CD4-positive, alpha-beta T cell treated with Interleukin-12 subunit alpha and Interleukin-12 subunit beta, for 1 hour (primary cell): ENCODE data around the gene FOXN1.
"Not testable (repeated sequence)": the region's sequence is repeated elsewhere in the genome, so short reads cannot be mapped to it uniquely, and the experiment has no call there.

ENCODE experiments used
- DNase-seq: peaks from one replicate; pipeline ENCODE4 v3.0.0-alpha.2; 2020

The FOXN1 gene

DNA sequence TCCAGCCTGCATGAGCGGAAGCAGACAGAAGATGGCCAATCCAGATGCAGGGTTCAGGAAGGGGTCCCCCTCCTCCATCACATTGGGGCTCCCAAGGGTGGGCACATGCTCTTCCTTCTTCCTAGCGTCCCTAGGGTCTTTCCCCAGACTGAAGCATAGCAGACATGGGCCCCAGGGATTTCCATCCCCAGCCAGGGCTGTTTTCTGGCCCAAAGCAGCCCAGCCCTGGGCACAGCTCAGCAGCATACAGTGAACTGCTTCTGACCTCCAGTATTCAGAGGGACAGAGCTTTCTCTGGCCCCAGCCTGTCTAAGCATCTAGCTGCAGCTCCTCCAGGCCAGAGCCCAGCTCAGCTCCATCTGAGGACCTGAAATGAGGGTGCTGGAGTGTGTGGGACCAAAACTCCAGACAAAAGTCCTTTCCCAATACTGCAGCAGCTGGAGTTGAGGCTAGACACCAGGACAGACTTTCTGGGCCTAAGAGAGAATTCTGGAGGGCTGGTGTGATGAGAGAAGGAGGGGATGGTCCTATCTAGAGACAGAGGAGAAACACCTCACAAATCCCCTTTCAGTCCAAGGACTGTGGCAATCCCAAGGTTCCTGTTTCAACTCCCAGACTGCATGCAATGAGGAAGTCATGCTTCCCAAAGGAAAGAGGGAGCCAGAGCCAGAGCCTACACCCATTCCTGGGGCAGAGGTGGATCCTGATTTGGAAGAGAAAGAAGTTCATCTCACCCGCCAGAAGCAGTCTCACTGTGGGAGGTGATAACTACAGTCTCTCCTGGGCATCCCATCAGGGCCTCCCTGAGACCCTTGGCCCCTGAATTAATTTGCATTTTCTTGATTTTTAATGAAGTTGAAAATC lies 4.5 kb upstream of the FOXN1 start:
- DNase-seq: no peak

DNA sequence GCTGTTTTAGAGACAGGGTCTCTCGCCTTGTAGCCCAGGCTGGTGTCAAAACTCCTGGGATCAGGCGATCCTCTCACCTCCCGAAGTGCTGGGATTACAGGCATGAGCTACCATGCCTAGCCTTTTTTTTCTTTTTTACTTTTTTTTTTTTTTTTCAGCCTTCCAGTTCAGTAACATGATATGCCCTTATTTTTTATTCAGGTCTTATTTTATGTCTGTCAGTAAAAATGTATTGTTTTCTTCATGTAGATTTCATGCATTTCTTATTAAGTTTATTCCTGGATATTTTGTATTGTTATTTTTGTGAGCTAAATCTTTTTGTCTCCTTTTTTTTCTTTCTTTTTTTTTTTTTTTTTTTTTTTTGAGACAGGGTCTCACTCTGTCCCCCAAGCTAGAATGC lies 2.7 kb upstream of the FOXN1 start:
- DNase-seq: no peak

DNA sequence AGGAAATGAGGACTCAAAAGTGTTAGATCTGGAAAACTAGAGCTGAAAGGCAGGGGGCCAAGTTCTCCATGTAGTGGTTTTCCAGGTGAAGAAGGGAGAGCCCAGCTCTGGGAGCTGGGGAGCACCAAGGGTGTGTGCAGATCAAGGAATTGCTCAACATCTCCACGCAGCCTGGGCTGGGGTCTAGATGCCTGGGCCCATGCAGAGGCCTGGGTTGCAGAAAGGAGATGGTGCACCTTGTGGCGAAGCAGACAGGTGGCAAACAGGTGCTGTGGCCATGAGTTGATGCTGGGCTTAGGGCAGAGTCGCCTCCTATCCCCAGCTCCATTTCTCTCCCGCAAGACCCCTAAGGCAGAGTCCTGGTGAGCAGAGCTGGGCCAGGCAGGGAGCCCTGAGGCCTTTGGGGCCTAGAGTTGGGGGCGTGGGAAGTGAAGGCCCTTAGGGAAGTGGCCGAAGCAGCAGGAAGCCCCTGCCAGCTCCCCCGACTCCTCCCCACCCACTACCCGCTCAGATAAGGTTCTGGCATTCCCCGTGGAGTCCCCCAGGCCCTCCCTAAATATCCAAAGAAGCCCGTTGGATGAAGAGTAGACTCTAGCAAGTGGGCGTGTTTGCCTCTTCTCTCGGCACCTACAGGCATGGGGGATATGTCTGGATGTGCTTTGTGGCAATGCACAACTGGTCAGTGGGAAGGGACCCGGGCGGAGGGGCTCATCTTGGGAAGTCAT lies 777 bp downstream of the FOXN1 start:
- DNase-seq: no peak

DNA sequence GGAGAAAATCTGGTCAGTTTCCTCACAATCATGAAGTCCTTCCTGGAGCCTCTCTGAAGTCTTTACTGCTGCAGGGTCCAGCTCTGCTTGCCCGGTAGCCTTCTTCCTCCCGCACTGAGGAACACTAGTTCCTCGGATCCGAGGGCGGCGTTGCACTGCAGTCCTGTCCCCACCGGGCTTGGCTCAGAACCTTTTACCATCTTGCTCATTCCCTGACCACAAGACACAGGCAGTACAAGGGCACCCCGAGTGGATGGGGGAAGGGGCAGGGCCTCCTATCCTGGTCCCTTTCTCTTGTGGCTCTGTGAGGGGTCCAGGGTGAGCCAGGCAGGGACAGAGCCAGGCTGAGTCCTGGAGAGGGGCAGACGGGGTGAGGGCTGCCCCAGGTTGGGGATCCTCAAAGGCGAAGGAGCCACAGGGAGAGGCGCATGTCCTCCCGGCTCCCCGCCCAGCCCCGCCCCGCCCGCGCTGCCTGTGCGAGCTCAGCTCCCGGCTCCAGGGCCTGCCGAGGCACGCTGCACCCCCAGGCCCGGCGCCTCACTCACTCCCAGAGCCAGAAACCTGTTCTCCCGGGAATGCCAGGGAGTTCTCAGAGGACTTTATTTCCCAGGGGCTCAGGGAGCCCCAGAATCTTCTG lies 1.5 kb downstream of the FOXN1 start:
- DNase-seq: no peak

DNA sequence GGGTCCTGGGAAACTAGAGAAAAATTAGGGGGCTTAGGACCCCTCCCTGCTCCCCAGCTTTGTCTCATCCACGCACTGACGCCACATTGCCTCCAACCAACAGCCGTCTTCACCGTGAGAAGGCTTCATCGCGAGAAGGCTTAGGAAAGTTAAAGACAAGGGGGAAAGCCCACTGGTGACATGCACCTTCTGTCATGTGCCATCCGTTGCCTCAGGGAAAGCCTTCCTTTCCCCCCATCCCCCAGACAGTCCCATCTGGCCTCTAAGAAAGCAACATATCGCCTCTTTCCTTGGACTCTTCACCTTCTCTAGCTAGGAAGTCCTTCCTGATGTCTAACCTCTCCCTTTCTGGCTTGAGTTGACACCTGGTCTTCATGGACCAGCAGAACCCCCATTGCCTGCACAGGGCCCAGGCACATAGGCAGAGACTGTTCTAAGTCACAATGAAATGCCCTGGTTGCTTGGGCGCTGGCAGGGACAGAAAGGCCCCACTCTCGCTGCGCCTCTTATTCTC lies 2.1 kb downstream of the FOXN1 start:
- no peak for DNase-seq

DNA sequence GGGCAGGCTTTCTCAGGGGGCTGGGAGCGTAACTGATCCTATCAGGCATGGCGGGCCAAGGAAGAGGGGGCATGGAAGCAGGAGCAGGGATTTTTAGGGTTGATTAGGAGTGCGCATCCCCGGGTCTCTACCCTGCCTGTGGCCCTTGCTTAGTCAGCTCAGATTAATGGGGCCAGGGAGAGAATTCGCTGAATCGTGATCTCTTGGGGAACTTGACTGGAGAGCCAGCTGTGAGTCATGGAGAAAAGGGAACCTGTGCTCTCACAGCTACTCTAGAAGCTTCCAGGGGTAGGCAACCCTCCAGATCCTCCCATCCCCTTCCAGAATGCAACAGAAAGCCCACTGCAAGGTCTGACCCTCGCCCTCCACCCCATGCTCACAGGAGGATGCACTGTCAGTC lies 3.6 kb downstream of the FOXN1 start:
- DNase-seq: no peak

DNA sequence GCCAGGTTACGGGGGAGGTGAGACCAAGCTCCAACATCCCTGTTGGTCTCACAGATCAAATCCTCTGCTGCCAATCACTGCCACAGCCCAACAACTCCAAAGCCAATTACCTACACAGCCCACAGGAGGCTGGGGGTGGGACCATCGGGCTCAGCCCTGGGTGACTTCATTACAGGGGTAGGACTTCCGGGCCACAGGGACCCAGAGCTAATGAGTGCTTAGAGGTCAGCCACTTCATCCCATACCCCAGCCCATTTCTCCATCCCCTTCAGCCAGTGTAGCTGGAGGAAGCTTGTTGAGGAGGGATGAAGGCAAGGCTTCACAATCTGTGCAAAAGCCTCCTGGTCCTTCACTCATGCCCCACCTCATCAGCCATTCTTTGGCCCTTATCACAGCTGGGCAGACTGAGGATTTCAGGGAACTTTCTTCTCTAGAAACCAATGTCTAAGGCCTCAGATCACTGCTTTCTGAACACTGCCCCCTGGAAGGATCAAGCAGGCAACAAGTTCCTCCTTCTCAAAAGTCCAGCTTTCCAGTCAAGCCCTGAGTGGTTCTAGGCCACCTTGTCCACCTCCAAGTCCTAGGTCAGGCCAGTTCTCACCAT lies 5.8 kb downstream of the FOXN1 start:
- DNase-seq: no peak

DNA sequence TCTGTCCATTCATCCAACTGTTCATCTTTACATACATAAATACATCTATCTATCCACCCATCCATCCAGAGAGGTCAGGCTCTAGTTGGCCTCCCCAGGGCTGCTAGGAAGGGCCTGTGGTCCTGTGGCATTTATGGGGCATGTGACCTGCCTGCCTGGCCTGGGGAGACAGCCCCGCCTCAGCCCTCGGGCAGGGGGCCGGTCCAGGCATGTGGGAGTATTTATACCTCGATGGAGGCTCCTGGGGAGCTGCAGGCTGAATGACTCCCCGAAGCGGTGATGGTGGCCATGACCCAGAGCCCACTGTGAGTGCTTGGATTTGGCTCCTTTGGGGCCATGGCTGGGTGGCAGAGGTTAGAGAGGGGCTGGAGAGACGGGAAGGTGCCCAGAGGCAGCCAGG lies 7.3 kb downstream of the FOXN1 start:
- DNase-seq: no peak

DNA sequence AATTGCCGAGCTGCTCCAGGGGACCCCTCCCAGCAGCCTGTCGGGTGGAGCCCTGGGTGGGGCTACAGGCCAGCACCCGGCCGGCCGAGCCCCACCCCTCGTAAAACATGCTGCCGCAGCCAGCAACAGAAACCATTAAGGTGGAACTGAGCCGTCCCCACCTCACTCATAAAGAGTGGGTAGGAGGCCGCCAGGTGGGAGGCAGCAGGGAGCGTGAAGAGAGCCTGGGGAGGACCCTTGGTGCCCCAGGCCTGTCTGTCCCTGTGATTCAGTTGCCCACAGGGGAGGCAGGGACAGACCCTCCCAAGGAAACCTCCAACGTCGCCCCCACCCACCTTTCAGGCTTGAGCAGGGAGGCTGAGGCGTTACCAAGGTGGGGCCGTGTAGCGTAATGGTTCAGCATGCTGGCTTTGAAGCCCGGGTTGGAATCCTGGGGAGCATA lies 8.4 kb downstream of the FOXN1 start:
- DNase-seq: no peak

DNA sequence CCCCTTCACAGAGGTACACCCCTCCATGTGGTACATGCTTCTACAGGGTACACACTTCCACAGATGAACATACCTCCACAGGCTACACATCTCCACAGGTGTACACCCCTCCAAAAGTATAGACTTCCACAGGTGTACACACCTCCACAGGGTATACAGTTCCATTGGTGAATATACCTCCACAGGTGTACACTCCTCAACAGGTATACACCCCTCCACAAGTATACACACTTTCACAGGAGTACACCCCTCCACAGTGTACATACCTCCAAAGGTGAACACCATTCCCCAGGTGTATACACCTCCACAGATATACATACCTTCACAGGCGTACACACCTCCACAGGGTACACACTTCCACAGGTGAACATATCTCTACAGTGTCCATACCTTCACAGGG lies 9.4 kb downstream of the FOXN1 start:
- no peak for DNase-seq

DNA sequence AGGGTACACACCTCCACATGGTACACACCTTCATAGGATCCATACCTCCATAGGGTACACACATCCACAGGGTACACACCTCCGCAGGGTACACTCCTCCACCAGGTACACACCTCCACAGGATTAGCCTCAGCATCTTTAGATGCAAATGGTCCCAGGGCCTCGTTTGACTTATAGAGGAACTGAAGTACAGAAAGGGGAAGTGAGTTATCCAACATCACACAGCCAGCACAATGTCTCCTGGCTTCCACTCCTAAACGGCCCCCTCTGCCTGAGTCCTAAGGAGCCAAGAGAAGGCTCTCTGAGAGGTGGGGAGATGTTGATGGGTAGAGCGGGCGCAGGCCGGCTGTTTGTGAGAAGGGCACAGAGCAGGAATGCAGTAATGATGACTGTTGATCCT lies 12.0 kb downstream of the FOXN1 start:
- DNase-seq: no peak

DNA sequence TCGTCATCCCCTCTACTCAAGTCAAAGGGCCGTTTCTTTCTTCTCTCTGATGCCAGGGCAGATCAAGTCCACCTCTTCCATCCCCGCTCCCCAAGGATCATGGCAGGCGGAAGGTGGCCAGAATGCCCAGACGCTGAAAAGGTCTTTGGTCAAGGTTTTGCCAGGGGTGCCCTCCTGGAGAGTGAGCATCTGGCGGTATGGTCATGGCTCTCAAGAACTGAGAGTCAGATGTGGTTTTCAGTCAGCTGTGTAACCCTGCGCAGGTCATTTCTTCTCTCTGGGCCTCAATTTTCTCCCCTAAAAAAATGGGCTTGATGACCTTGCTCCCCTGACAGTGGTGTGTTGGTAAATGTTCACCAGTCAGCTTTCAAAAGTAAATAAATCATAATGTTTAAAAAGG lies 12.4 kb downstream of the FOXN1 start:
- no peak for DNase-seq

DNA sequence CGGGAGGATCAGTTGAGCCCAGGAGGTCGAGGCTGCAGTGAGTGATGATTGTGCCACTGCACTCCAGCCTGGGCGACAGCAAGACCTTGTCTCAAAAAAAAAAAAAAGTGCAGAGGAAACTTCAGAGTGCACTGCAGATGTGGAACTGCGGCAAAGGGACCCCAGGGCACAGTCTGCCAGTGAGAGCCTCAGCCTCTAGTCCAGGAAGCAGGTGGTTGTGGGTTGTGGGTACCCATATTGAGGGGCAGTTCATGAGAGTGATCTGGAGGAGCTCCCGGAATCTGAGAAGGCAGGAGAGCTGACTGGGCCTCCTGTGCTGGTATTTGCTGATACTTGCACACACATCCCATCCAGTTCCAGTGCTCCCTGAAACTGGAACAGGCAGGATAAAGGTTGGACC lies 13.1 kb downstream of the FOXN1 start:
- no peak for DNase-seq

DNA sequence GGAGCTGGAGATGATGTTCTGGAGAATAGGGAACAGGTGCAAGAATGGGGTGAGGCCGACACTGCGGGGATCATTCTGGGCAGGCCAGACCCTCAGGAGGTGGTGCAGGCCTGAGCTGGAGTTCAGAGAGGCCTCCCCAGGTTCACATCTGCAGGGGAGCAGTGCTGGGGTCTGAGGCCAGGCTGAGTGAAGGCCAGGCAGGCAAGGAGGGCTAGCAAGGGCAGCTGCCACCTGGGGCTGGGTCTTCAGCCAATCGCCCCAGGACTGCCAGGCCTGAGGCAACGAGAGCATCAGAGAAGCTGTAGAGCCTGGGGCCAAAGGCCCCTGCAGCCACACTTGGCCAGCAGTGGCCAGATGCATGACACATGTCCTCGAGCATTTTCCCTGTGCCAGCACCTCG lies 14.5 kb downstream of the FOXN1 start:
- DNase-seq: no peak

DNA sequence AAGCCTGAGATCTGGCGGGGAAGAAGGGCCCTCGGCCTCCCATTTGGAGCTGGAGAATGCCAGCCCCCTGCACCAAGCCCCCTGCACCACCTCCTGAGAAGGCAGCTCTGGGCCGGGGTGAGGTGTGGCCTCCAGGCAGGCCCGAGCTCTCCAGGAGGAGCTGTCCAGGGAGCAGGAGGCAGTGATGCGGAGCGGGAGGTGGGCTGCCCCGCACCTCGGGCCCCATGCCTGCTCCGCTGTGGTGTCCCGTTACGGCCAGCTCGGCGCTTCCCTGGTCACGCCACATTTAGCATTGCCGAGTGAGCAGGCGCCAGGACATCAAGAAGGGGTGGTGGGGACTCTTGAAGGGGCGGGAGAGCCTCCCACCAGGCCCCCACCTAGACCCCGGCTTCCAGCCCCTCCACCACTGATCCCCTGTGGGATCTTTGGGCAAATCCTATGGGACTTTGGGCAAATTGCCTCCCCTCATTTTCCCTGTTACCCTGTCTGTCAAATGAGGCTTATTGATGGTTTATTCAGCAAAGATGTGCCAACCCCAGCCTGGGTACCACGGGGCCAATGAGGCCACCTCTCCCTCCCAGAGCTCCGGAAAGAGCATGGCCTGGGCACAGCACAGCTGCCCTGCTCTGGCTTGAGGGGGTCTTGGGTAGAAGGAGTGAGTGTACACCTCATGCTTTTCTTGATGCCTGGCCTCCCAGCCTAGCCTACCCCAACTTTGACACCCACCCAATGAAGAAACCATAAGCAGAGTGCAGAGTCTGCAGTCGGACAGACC lies 15.3 kb downstream of the FOXN1 start:
- DNase-seq: no peak

DNA sequence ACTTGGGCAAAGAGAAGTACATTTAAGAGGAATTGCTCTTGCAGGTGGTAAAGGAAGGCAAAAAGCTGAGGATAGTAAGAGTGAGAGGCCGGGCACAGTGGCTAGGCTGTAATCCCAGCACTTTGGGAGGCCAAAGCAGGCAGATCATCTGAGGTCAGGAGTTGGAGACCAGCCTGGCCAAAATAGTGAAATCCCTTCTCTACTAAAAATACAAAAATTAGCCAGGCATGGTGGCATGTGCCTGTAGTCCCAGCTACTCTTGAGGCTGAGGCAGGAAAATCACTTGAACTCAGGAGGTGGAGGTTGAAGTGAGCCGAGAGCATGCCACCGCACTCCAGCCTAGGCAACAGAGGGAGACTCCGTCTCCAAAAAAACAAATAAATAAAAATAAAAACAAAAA lies 16.1 kb downstream of the FOXN1 start:
- not testable (repeated sequence) for DNase-seq

DNA sequence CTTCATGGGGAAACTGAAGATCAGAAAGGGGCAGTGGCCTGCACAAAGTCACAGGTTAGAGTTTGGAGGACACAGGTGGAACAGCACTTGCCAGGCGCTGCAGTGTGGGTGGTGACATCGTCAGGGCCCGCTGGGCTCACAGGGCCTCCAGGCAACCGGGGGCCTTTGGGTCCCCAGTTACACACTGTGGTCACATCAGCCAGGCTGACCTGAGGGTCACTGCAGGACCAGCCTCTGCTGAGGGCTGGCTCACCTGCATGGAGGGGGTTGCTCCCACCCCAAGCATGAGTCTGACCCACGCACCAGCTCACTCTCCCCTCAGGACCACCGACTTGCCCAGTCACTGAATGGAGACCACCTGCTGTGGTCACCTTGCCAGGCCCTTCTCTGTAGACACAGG lies 17.0 kb downstream of the FOXN1 start:
- DNase-seq: no peak

DNA sequence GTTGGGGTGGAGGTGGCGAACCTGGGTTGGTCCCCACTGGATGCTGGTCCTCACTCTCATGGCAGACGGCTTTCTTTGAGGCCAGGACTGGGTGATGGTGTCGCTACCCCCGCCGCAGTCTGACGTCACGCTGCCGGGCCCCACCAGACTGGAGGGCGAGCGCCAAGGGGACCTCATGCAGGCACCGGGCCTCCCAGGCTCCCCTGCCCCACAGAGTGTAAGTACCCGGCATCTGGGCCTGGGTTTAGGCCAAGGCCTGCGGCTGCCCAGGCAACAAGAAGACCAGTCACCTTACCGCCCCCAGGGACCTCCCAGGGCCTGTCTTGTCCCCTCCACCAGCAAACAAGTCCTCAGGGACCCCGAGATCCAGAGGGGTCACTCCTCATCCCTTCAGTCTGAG lies 17.7 kb downstream of the FOXN1 start:
- DNase-seq: no peak

DNA sequence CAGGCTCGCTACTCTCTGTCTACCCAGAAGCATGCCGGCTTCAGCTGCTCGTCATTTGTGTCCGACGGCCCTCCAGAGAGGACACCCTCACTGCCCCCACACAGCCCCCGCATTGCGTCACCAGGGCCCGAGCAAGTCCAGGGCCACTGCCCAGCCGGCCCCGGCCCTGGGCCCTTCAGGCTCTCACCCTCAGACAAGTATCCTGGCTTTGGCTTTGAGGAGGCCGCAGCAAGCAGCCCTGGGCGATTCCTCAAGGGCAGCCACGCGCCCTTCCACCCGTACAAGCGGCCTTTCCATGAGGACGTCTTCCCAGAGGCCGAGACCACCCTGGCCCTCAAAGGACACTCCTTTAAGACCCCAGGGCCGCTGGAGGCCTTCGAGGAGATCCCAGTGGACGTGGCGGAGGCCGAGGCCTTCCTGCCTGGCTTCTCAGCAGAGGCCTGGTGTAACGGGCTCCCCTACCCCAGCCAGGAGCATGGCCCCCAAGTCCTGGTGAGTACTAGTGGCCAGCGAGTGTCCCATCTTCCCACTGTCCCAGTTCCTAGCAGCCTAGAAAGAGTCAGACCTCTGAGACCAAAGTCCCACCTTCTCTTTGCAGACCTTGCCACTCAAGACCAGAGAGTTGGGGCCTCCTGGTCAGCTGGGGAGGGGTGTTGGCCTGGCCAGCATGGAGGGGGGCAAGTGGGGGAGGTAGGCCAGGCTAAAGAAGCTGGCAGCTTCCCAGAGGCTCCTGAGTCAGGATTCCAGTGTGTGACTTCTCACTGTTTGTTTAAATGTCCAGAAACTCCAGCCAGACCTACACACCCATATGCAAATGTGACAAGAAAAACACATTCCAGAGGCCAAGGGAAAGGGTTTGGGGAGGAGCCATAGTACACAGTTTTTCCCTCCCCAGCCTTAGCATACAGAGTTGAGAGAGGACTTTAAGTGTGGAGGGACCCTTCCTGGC lies 18.6 kb downstream of the FOXN1 start:
- DNase-seq: no peak

DNA sequence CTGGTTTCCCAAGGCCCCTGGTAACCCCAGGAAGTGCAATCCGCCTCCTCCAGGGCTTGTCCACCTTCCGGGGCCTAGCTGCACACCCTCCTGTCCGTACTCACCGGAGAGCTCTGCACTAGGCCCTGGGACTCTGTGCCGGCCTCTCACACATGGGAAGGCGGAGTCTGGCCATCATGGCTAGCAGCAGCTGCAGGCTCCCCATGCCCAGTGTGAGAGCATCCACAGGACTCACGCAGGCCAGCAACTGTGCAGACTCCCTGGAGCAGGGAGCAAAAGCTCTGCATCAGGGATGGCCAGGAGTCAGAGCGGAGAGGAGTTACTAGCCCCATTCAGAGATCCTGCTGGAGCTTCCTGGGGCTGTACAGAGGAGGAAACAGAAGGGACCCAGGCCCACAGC lies 20.2 kb downstream of the FOXN1 start:
- no peak for DNase-seq

DNA sequence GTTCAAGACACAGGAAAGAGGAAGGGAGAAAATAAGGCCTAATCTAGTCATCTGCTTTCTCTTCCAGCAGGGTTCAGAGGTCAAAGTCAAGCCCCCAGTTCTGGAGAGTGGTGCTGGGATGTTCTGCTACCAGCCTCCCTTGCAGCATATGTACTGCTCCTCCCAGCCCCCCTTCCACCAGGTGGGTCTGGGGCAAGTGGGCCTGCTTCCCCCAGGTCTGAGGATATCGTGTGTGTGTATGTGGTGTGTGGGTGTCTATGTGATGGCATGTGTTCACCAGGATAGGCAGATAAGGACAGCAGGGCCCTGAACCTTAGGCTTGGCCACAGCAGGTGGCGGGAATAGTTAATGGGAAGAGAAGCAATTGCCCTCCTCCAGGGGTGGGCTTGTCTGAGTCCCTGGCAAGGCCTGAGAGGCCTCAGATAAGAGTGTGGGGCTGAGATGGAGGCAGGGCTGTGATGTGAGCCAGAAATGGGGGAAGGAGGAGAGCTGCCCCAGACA lies 21.1 kb downstream of the FOXN1 start:
- no peak for DNase-seq
